Calu3 (cell line): ENCODE measurements around the gene F5. TPM values are rescaled to one million over a fixed set of nuclear protein-coding genes. Genes with fewer than 3 reads are reported as not detected.

ENCODE experiments used
- BruUV-seq: library from RNA; stranded (reverse); fragments of 400-500 nt; replicated peaks from 2 replicates; lab custom pipeline; 2021; lab: Mats Ljungman, UMichigan
- CTCF ChIA-PET: fragments of 300-600 bp; sonication (Branson Sonifier 250); formaldehyde crosslinking; loops from one replicate; lab custom pipeline; 2022; ENCODE audit warnings: antibody characterized with exemption; lab: Charles Lee
- DNase-seq: peaks from one replicate; pipeline ENCODE4 v3.0.0; 2022
- H3K27ac Mint-ChIP-seq: one replicate; pipeline ENCODE4 v1.8.0; 2022; ENCODE audit warnings: mixed read lengths; ENCODE audit not compliant: unreplicated experiment
- H3K27me3 Mint-ChIP-seq: one replicate; pipeline ENCODE4 v1.8.0; 2022; ENCODE audit warnings: mixed read lengths; ENCODE audit not compliant: unreplicated experiment
- H3K36me3 Mint-ChIP-seq: one replicate; pipeline ENCODE4 v1.8.0; 2022; ENCODE audit warnings: mild to moderate bottlenecking, moderate library complexity, mixed read lengths; ENCODE audit not compliant: insufficient read depth, unreplicated experiment
- H3K4me1 Mint-ChIP-seq: one replicate; pipeline ENCODE4 v1.8.0; 2022; ENCODE audit warnings: mild to moderate bottlenecking, low read depth, mixed read lengths; ENCODE audit not compliant: unreplicated experiment
- H3K4me3 Mint-ChIP-seq: one replicate; pipeline ENCODE4 v1.8.0; 2022; ENCODE audit warnings: mild to moderate bottlenecking, low read depth, moderate library complexity, mixed read lengths; ENCODE audit not compliant: unreplicated experiment
- H3K9me3 Mint-ChIP-seq: one replicate; pipeline ENCODE4 v1.8.0; 2022; ENCODE audit warnings: low read depth, mixed read lengths; ENCODE audit not compliant: unreplicated experiment
- CTCF ChIP-seq: fragments of 200-600 bp; IDR thresholded peaks from one replicate; pipeline ENCODE4 v1.8.0; 2022; ENCODE audit warnings: antibody characterized with exemption; ENCODE audit not compliant: unreplicated experiment
- intact Hi-C: fragments of 100-400 bp; cut with micrococcal nuclease; formaldehyde crosslinking; loops from one replicate; pipeline ENCODE4 v1.10.0; 2022; ENCODE audit not compliant: unreplicated experiment
- total RNA-seq: library from RNA; stranded (reverse); gene quantifications from 2 replicates; pipeline ENCODE4 v1.2.3, GENCODE V29; 2022

The F5 gene
- total RNA-seq, 1 experiment from 2014 or later = 8.1 TPM

GRCh38 chr1:169565335-169566271 is 20.7 kb downstream of the F5 start:
- no TSS peak for BruUV-seq
- Mint-ChIP-seq H3K4me3 (no peak overlapping the region), H3K27ac (no peak overlapping the region), H3K27me3 (no peaks in the 10 kb centered on the region), H3K4me1 (peaks cover 42% of the 10 kb centered on the region), H3K36me3 (no peaks in the 10 kb centered on the region), H3K9me3 (peaks cover 11% of the 10 kb centered on the region)
- intact Hi-C loops = no loop called here
- CTCF ChIA-PET = interaction anchor here (1.0 to 1.1 kb wide), 2 partner anchors 19 to 21 kb away, joined by 4 to 6 read pairs; partner anchors contain the start of gene F5
- DNase-seq = no peak
- no peak for TF ChIP-seq CTCF

- intact Hi-C loops = no loop called here
- no peak for DNase-seq
- BruUV-seq = no TSS peak
- H3K36me3 Mint-ChIP-seq = no peaks in the 10 kb centered on the region
- H3K9me3 Mint-ChIP-seq = peaks cover 11% of the 10 kb centered on the region
- no peak for TF ChIP-seq CTCF
- no peaks in the 10 kb centered on the region for H3K27me3 Mint-ChIP-seq
- peaks cover 25% of the 10 kb centered on the region for H3K4me1 Mint-ChIP-seq
- no peak overlapping the region for H3K27ac Mint-ChIP-seq
- H3K4me3 Mint-ChIP-seq = no peak overlapping the region
- CTCF ChIA-PET = interaction anchor here (0.5 kb wide), 1 partner anchor 14 kb away, joined by 4 read pairs; no protein-coding TSS in a partner anchor
Measured at GRCh38 chr1:169563650-169564049, 22.6 kb downstream of the F5 start.

- no TSS peak for BruUV-seq
- H3K27me3 Mint-ChIP-seq = no peaks in the 10 kb centered on the region
- peaks cover 11% of the 10 kb centered on the region for H3K9me3 Mint-ChIP-seq
- H3K27ac Mint-ChIP-seq = no peak overlapping the region
- peaks cover 21% of the 10 kb centered on the region for H3K4me1 Mint-ChIP-seq
- no peaks in the 10 kb centered on the region for H3K36me3 Mint-ChIP-seq
- DNase-seq = no peak
- CTCF ChIA-PET = no interaction called here
- intact Hi-C loops = no loop called here
- no peak for TF ChIP-seq CTCF
- no peak overlapping the region for H3K4me3 Mint-ChIP-seq
Measured at GRCh38 chr1:169563019-169563615, 23.2 kb downstream of the F5 start.

GRCh38 chr1:169561692-169562091 is 24.6 kb downstream of the F5 start:
- no TSS peak for BruUV-seq
- Mint-ChIP-seq H3K4me3 (no peak overlapping the region), H3K9me3 (peaks cover 11% of the 10 kb centered on the region), H3K4me1 (peaks cover 21% of the 10 kb centered on the region), H3K27me3 (no peaks in the 10 kb centered on the region), H3K36me3 (no peaks in the 10 kb centered on the region), H3K27ac (no peak overlapping the region)
- no peak for DNase-seq
- intact Hi-C loops = no loop called here
- CTCF ChIA-PET = interaction anchor here (0.8 kb wide), 1 partner anchor 25 kb away, joined by 4 read pairs; the partner anchor contains the start of gene F5
- TF ChIP-seq CTCF = no peak
